DND-41 (cell line): ENCODE measurements around the gene TSPAN11.

Experiments
- CTCF ChIP-seq: IDR thresholded peaks from 2 replicates; pipeline ENCODE4 v1.5.1; 2012; ENCODE audit warnings: borderline replicate concordance, low read length, moderate library complexity, mild to moderate bottlenecking; ENCODE audit not compliant: poor library complexity, severe bottlenecking; ENCODE audit errors: extremely low read depth
- EZH2 ChIP-seq: IDR thresholded peaks from 3 replicates; pipeline ENCODE4 v1.6.1; 2012; ENCODE audit warnings: borderline replicate concordance, low read depth, mild to moderate bottlenecking, moderate library complexity, low read length, inconsistent platforms; ENCODE audit not compliant: severe bottlenecking

GRCh38 chr12:30969006-30969405, 42.5 kb downstream of the TSPAN11 start:
- TF ChIP-seq EZH2 (no peak), CTCF (no peak)
